CD1c-positive myeloid dendritic cell (primary cell): ENCODE data around the gene RAC3.

Experiments used
- DNase-seq: peaks from one replicate; pipeline ENCODE4 v3.0.0-alpha.2; 2016; ENCODE audit errors: extremely low spot score

The RAC3 gene

DNA sequence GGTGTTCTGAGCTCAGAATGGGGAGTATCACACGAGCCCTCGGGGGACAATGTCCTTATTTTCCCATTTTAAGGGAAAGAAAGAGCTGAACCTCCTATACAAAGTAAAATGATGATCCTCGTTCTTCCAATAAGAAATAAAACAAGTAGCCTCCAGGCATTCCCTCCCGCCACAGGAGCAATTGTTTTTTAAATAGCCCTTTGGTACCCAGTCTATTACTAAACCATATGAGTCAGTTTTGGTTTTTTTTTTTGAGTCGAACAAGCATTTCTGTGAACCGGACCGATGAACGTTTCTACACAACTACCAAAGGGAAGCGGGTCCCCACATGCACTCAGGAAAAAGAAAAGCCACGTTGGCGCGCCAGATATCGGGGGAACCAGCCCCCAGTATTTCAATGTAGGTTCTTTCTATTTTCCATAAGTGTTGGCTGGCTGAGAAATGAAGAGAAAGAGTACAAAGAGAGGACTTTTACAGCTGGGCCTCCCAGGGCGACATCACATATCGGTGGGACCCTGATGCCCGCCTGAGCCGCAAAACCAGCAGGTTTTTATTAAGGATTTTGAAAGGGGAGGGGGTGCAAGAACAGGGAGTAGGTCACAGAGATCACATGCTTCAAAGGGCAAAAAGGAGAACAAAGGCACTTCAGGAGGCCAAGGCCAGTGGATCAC lies 9.8 kb downstream of the RAC3 start:
- no peak for DNase-seq

DNA sequence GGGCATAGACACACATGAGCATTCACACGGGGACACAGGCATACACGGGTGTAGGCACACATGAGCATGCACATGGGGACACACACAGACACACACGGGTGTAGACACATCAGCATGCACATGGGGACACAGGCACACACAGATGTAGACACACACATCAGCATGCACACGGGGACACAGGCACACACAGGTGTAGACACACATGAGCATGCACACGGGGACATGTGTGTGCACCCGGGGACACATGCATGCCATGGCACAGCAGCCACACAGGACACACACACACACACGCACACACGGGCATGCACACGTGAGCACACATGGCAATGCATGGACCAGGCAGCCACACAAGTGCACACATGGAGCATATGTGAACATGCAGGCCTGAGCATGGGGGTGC lies 11.2 kb downstream of the RAC3 start:
- no peak for DNase-seq

DNA sequence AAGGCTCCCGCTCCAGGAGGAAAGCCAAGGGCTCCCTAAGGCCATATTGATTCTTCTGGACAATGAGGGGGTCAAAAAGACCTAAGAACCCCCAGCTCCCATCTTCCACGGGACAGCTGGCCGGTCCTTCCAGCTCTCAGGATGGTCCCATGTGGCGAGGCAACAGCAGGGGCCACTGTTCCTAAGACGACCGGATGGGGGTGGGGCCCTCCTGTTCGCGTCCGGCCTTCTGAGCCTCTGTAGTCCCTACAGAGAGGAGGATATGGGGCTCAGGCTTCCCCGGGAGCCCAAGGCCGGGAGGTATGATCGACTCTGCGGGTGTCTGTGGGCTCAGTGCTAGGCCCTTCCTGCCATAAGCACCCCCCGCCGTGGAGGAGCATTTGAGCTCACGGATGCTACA lies 12.0 kb downstream of the RAC3 start:
- no peak for DNase-seq

DNA sequence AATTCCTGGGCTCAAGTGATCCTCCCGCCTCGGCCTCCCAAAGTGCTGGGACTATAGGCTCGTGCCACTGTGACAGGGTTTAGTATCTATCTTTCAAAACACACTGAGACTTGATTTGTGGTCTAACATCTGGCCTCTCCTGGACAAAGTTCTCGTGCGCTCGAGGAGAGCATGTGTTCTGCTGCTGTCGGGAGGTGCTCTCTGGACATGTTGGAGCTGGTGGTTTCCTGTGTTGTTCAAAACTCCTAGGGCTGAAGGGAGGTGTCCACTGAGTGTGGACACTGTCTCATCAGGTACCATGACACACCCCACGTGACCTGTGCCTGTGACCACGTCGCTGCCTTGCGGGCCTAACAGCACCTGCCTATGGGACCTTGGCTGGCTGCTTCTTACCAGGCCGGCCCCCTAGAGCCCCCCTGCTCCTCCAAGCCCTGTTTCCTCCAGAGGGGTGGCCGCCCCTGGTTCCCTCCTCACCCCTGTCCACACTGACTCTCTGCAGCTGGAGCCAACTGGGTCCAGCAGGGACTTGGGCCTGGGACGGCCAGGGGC lies 14.5 kb downstream of the RAC3 start:
- no peak for DNase-seq

DNA sequence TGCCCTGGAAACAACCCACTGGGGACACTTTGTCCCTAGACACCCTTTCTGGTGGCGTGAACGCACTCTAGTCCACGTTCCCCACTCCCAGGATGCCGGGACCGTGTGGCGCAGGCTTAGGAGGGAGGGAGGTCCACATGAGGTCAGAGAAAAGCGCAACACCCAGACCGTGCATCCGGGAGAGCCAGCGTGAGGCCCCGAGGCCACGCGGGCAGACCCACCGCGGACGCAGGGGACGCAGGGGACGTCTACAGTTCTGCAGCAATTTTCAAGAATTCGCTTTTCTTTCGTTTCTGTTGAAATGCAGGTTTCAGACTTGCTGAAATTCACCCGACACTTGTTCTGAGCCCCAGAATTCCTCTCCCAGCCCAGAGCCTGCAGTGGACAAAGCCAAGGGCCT lies 15.4 kb downstream of the RAC3 start:
- no peak for DNase-seq

DNA sequence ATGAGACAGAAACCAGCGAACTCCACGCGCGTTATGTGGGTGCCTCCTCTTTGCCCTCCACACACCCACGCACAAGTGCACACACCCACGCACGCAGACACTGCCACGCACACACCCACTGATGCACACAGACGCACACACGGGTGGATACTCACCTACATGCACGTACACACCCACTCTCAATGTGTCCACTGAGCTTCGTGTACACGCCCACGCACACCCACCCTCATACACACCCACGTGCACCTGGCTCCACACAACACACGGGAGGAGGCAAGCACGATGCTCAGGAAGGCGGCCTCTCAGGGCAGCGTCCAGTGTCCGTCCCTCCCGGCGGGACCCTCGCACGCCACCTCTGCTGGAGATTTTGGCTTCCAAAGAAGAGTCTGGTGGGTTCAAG lies 15.9 kb downstream of the RAC3 start:
- DNase-seq = no peak

DNA sequence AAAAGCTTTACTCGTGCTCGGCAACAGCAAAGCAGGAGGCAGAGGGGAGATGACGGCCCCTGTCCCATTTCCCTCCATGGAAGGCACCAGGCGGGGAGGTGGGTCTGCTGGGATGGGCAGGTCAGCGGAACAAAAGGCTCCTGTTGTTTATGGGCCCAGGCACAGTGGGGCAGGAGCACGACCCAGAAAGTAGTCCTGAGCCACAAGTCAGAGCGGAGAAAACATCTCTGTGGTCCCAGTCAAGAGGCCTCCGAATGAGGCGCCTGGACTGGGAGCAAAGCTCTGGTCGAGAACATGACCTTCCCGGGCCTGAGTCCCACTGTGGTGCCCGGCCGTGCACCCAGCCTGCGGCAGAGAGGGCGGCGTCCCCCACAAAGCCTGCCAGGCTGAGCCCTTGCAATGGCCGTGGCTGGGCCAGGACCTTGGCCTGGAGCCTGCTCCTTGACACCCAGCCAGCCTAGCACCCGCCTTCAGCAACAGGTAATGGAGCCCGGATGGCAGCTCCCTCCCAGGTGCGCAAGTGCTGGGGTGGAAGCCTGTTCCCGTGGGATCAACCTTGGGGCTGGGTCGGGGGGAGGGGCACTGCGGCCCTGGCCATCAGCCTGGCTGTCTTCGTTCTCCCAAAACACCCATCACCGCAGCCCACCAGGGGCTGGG lies 16.6 kb downstream of the RAC3 start:
- no peak for DNase-seq

DNA sequence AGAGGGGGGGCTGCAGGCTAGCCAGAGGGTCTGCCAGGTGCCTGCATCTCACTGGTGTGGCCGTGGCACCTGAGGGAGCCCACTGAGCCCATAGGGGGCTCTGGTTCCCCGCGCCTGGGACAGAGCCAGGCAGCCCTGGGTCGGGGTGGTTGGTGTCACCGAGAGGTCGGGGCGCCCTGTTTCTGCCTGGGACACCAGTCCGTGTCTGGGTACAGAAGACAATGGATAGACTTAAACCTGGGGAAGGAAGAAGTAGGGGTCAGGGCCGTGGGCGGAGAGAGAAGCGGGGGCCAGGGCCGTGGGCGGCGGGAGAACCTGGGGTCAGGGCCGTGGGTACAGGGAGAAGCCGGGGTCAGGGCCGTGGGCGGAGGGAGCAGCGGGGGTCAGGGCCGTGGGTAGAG lies 17.1 kb downstream of the RAC3 start:
- DNase-seq = no peak

DNA sequence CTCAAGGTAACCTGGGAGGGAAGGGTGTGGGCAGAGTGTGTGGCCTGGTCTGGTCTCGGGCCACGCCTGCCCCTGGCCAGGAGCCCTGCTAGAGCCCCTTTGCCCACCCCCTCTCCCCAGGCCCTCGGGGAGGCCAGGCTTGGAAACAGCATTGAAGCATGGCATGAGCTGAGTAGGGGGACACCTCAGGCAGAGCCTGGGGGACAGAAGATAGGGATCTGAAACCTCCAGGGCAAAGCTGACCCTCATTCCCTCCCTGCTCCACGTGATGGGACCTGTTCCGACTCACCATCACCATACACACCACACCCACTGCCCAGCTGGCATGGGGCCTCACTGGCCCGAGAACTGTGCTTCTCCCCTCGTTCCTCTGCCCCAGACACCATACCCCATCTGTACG lies 17.6 kb downstream of the RAC3 start:
- DNase-seq = no peak

DNA sequence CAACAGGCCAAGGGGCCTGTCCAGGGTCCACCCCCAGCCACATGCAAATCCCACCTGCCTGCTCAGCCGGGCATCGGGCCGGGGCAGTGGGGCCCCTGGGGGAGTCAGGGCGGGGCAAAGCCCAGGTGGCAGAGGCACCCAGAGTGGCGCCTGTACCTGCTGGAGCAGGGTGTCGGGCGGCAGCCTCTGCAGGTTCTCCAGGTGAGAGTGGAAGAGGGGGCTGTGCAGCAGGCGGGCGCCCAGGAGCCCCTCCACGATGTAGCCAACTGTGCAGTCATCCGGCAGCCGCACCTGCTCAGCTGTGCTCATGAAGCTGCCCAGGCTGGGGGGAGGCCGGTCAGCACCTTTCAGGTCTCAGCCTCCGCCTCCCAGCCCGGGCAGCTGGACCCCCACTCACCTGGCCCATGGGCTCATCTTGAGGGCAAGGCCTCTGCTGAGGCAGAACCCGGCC lies 18.1 kb downstream of the RAC3 start:
- DNase-seq = no peak

DNA sequence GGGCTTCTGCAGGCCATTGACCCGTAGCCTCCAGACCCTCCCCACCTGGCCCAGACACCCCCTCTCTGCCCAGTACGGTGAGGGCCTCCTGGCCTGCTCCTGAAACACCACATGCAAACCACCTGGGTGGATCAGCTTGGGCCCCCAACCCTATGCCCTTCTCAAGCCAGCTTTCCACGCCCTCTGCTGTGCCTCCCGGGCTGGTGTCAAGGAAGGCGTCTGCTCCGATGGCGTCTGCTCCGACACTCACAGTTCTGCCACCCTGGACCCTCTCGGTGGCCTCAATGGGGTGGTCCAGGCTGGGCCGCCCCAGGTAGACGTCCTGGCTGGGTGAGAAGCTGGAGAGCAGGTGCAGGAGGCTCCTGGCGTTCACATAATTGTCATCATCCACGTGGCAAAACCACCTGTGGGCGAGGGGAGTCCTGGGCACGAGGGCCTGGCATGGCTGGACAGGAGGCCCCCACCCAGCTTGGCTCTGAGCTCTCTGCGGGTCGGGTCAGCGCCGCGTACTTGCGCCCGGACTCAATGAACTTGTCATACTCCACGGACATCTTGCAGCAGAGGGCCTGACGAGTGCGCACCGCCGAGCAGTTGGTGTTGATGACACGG lies 18.8 kb downstream of the RAC3 start:
- DNase-seq = no peak

DNA sequence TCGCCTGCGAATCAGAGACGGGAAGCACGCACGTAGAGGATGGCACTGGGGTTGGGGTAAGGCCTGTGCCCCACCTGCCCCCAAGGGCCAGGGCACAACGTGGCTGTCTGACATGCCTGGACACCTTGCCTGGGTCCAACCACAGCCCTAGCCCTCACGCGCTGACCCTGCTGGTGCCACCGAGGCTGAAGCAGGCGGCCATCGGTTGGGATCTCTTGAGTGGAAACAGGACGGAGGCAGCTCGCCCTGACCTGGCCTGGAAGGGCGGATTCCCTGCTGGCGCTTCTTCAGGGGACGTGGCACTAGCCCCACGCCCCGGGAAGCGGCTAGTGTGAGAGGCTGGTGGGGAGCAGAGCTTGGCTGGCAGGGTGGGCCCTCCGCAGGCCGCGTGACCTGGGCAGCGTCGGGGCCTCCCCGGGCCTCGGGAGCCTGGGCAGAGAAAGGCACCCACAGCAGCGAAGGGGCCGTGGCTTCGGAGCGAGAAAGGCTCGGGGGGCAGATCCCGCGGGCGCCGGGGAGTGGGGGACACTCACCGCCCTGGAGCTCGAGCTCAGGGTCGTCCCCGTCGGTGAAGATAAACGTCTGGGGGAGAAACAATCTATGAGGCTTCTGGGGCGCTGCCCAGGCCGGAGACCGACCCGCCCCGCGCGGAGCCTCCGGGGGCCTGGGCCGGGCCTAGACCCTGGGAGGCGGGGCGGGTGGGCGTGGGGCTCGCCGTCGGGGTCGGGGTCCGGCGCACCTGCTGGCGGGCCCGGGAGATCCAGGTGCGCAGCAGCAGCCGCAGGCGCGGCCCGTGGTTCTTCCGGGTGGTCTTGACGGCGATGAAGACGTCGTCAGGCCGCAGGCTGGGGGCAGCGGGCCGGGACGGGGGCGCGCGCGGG lies 19.5 kb downstream of the RAC3 start:
- no peak for DNase-seq

DNA sequence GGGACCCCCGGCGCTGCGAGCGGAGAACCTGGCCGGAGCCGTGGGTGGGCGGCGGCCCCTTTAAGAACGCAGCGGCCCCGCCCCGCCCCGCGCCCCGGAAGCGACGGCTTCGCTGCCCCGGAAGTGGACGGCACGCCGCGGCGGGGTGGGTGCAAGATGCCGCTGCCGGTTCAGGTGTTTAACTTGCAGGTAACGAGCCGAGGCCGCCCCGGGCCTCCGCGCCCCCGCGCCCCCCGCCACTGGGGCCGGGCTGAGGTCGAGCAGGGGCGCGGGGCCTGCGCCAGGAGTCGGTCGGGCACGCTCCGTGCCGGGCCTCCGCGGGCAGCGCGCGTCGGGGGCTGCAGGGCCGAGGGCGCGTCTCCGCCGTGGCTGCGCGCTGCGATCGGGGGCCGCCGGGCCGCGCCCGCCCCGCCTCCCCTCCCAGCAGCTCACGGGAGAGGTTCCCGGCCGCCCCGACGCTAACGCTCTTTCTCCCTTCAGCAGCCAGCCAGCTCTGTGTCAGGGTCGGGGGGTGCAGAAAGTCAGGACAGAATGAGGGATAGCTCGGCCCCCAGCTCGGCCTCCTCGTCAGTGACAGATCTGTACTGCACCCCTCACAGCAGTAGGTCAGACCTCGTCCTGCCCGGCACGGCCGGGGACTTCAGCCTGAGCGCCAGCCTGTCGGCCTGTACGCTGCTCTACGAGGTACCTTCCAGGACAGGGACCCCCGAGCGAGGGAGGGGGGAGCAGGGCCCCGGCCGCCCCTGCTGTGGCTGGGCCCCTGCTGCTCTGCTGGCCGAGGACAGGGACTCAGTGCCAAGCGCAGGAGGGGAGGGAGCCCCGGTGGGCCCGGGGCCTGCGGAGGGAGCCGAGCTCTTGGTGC lies 20.5 kb downstream of the RAC3 start, which contains the start of the genes GPS1 and RFNG:
GPS1 (plus strand) TSS at position 123 of the 862 bp plus-strand sequence; CDS start at position 157, 34 bp downstream.
RFNG (minus strand) TSS at position 36 of the 862 bp plus-strand sequence. CDS start 45 bp downstream, outside the sequence.
- peak; percentile 82 for DNase-seq

DNA sequence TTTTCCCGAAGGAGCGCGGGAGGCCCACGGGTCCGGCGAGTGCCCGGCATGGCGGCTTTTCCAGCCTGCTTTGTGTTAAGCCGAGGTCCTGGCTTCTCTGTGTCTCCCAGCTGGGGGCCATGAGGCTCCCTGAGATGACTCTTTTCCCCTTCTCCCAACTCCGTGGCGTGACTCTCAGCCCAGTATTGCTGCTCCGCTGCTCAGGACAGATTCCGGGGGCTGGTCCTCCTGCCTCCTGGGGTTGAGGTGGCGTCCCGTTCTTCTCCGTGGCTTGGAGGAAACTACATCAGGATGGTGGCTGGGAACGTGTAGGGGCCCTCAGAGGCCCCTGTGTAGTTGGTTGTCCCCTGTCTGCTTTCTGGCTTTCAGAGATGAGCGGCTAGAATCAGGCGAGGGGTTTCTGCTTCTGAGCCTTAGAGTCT lies 21.2 kb downstream of the RAC3 start:
- no peak for DNase-seq

DNA sequence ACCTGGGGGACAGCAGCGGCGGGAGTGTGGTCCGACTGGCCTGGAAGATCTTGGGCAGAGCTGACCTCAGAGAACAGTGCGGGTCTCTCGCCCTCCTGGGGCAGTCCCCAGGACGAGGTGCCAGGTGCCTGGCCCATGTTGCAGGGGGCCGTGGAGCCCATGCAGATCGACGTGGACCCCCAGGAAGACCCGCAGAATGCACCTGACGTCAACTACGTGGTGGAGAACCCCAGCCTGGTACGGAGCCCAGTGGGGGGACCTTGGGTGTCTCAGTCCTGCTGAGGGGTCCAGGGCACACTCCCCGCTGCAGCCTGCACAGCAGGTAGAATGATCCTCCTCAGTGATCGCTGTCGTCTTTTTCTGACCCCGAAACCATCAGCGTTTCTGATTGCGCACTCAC lies 21.7 kb downstream of the RAC3 start:
- DNase-seq = no peak

DNA sequence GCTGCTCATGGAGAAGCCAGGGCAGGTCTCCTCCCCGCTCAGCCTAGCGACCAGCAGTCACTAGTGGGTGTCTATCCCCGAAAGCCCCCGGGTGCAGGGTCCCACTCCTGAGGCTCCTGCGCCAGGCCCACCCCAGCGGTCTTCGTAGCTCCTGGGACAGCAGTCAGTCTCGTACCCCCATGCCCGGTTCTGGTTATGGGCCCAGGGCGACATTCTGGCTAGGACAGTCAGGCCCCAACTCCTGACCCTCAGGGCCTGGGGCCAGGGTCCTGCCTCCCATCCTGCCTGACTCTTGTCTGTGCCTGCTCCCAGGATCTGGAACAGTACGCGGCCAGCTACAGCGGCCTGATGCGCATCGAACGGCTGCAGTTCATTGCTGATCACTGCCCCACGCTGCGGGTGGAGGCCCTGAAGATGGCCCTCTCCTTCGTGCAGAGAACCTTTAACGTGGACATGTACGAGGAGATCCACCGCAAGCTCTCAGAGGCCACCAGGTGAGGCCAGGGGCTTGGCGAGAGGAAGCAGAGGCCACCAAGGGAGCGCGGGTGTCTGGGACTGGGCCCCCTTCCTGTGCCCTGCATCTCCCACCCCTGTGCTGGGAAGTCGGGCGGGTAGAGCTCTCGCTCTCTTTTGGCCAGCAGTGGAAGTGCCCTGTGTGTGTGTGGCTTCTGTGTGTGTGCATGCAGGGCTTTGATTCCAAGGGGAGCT lies 22.2 kb downstream of the RAC3 start:
- no peak for DNase-seq

DNA sequence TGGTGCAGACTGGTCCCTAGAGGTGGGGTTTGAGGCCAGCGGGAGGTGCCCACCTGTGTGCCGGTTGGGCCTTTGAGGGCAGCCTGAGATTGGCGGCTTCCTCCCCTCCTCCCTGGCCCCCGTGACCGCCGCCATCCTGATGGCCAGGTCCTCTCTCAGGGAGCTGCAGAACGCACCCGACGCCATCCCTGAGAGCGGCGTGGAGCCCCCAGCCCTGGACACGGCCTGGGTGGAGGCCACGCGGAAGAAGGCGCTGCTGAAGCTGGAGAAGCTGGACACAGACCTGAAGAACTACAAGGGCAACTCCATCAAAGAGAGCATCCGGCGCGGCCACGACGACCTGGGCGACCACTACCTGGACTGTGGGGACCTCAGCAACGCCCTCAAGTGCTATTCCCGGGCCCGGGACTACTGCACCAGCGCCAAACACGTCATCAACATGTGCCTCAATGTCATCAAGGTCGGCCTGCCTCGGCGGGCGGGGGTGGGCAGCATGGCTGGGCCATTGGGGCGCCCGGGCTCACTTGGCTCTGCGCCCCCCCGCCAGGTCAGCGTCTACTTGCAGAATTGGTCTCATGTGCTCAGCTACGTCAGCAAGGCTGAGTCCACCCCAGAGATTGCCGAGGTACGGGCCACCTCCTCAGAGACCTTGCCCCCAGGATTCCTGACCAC lies 23.0 kb downstream of the RAC3 start:
- DNase-seq = no peak

DNA sequence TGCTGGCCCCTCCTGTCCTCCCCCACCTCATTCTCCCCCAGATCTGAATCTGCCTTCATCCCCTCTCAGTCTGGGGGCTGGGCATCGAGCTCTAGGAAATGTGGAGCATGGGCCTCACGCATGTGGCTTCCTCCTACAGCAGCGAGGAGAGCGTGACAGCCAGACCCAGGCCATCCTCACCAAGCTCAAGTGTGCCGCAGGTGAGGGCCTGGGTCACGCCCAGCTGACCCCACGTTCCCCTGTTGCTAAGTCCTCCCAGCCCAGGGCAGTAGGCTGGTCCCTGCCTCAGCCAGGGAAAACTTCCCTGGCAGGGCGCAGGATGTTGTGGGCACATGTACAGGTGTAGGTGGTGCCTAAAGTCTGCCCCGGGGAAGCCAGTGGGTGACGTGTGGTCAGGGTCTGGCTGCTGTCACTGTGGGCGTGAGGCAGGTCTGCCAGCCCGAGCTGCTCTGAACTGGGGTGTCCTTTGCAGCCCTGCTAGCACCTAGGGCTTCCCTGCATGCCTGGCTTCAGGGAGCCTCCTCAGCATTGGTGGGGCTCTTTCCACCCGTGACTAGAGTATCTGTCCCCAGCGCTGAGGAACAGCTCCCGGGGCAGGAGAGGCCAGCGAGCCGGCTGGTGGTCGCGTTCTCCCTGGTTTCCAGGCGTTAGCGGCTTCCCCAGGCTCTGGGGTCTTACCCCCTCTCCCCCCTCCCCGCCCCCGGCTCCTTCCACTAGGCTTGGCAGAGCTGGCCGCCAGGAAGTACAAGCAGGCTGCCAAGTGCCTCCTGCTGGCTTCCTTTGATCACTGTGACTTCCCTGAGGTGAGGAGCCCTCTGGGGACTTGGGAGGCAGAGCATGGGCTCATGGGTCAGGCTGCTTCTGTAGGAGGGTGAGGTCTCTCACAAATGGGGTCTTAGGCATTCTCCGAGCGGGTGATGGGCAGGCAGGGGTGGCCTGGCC lies 23.8 kb downstream of the RAC3 start:
- no peak for DNase-seq
